ENCODE measurements around the gene ATXN1.

GRCh38 chr6:16329233-16329632 lies 432.0 kb downstream of the ATXN1 start:
- TF ChIP-seq ZC3H10 (CRISPR knock-in tag; IDR thresholded peaks at IDR 0.05) (no peak), ZFP30 (CRISPR knock-in tag; IDR thresholded peaks at IDR 0.05) (no peak), ZNF70 (CRISPR knock-in tag; IDR thresholded peaks at IDR 0.05) (no peak), ISL1 (CRISPR knock-in tag; IDR thresholded peaks at IDR 0.05) (no peak), ZFP3 (CRISPR knock-in tag; IDR thresholded peaks at IDR 0.05) (no peak), OSR1 (CRISPR knock-in tag; IDR thresholded peaks at IDR 0.05) (no peak), ARNTL (CRISPR knock-in tag; IDR thresholded peaks at IDR 0.05; ENCODE audit: borderline replicate concordance, low read depth) (no peak), PATZ1 (CRISPR knock-in tag; IDR thresholded peaks at IDR 0.05; ENCODE audit: borderline replicate concordance) (no peak)
